Smooth muscle cell (in vitro differentiated cells): Measurements from ENCODE around the gene CARS2. TPM values are rescaled to one million over a fixed set of nuclear protein-coding genes. Genes with fewer than 3 reads are reported as not detected.

Source experiments
- DNase-seq: peaks from one replicate; lab custom pipeline; 2025; ENCODE audit not compliant: unreplicated experiment; lab: John Stamatoyannopoulos, UW
- H2AFZ ChIP-seq: fragments of 200-600 bp; sonication (generic); 2 replicates; pipeline ENCODE4 v1.6.0; 2016; ENCODE audit warnings: antibody characterized with exemption, low read depth, mild to moderate bottlenecking
- H3F3A ChIP-seq: fragments of 200-600 bp; sonication (generic); 2 replicates; pipeline ENCODE4 v1.6.0; 2017; ENCODE audit warnings: antibody characterized with exemption, low read depth
- H3K27ac ChIP-seq: fragments of 200-600 bp; sonication (generic); 2 replicates; pipeline ENCODE4 v1.5.1; 2016; ENCODE audit warnings: low read depth, mild to moderate bottlenecking
- H3K27me3 ChIP-seq: fragments of 200-600 bp; sonication (generic); 2 replicates; pipeline ENCODE4 v1.6.1; 2016; ENCODE audit warnings: low read depth, mild to moderate bottlenecking
- H3K36me3 ChIP-seq: fragments of 200-600 bp; sonication (generic); 2 replicates; pipeline ENCODE4 v1.5.1; 2016; ENCODE audit warnings: low read depth
- H3K4me1 ChIP-seq: fragments of 200-600 bp; sonication (generic); 2 replicates; pipeline ENCODE4 v1.5.1; 2016; ENCODE audit warnings: low read depth
- H3K4me2 ChIP-seq: fragments of 200-600 bp; sonication (generic); 2 replicates; pipeline ENCODE4 v1.6.0; 2016; ENCODE audit warnings: mild to moderate bottlenecking
- H3K4me3 ChIP-seq: fragments of 200-600 bp; sonication (generic); 2 replicates; pipeline ENCODE4 v1.5.1; 2016; ENCODE audit warnings: mild to moderate bottlenecking
- H3K79me2 ChIP-seq: fragments of 200-600 bp; sonication (generic); 2 replicates; pipeline ENCODE4 v1.6.0; 2016; ENCODE audit warnings: low read depth, mild to moderate bottlenecking
- H3K9ac ChIP-seq: fragments of 200-600 bp; sonication (generic); 2 replicates; pipeline ENCODE4 v1.6.0; 2016; ENCODE audit warnings: low read depth
- H3K9me3 ChIP-seq: fragments of 200-600 bp; sonication (generic); replicated peaks from 2 replicates; pipeline ENCODE4 v1.5.1; 2016; ENCODE audit warnings: low read depth
- H4K20me1 ChIP-seq: fragments of 200-600 bp; sonication (generic); 2 replicates; pipeline ENCODE4 v1.6.0; 2016; ENCODE audit warnings: low read depth
- CTCF ChIP-seq: fragments of 200-600 bp; sonication (generic); IDR thresholded peaks from 2 replicates; pipeline ENCODE4 v1.5.1; 2017; ENCODE audit warnings: borderline replicate concordance, mild to moderate bottlenecking, antibody characterized with exemption; ENCODE audit not compliant: insufficient read depth, poor library complexity, severe bottlenecking
- WGBS: methylation state at CpG from one replicate; pipeline ENCODE4 v1.1.7; 2016; ENCODE audit warnings: low lambda C conversion rate; 5-methylcytosine and 5-hydroxymethylcytosine counted together
- polyA plus RNA-seq: library from polyadenylated mRNA; unstranded; fragments of >200 nt; fragmentation: Nextera tagmentation; extraction: Ambion mirVana; gene quantifications from 2 replicates; pipeline ENCODE4 v1.2.1, GENCODE V29; 2016
- total RNA-seq: library from RNA; depleted of rRNA; stranded (reverse); fragments of >200 nt; gene quantifications from 2 replicates; pipeline ENCODE4 v1.2.3, GENCODE V29; 2014

Gene CARS2
- total and polyA plus RNA-seq, 2 experiments from 2014 or later = 37.5 to 71.7 TPM

- Histone ChIP-seq H3F3A (no peaks in the 10 kb centered on the region), H3K4me3 (peak overlapping the region; percentile 88), H3K4me1 (peaks cover 11% of the 10 kb centered on the region), H4K20me1 (peaks cover 63% of the 10 kb centered on the region), H3K36me3 (no peaks in the 10 kb centered on the region), H3K27ac (peak overlapping the region; percentile 69), H2AFZ (no peak overlapping the region), H3K9ac (peak overlapping the region; percentile 81), H3K4me2 (peak overlapping the region; percentile 99), H3K27me3 (no peaks in the 10 kb centered on the region), H3K9me3 (no peaks in the 10 kb centered on the region), H3K79me2 (peaks cover 69% of the 10 kb centered on the region)
- no peak for TF ChIP-seq CTCF
- DNase-seq = no peak
- 54% methylated on average over 8 of the region's 8 CpGs for WGBS
Observed at GRCh38 chr13:110617321-110618072, 88.4 kb downstream of the CARS2 start.

- H3K36me3 ChIP-seq = no peaks in the 10 kb centered on the region
- no peaks in the 10 kb centered on the region for H3K9me3 ChIP-seq
- no peaks in the 10 kb centered on the region for H3K27me3 ChIP-seq
- H3K4me3 ChIP-seq = peak overlapping the region; percentile 88
- peak overlapping the region; percentile 69 for H3K27ac ChIP-seq
- no peaks in the 10 kb centered on the region for H3F3A ChIP-seq
- WGBS = 8% methylated on average over 36 of the region's 37 CpGs
- H4K20me1 ChIP-seq = peaks cover 52% of the 10 kb centered on the region
- H3K4me2 ChIP-seq = peak overlapping the region; percentile 99
- TF ChIP-seq CTCF = no peak
- H3K9ac ChIP-seq = peak overlapping the region; percentile 81
- H3K4me1 ChIP-seq = peaks cover 11% of the 10 kb centered on the region
- H2AFZ ChIP-seq = peak overlapping the region; percentile 63
- DNase-seq = no peak
- H3K79me2 ChIP-seq = peaks cover 58% of the 10 kb centered on the region
Observed at GRCh38 chr13:110616103-110617101, 89.5 kb downstream of the CARS2 start.

- peak; percentile 33 for DNase-seq
- no peaks in the 10 kb centered on the region for H3K36me3 ChIP-seq
Observed at GRCh38 chr13:110615322-110616102, 90.4 kb downstream of the CARS2 start, which contains the start of gene NAXD. Gene NAXD (plus strand): TSS chr13:110615545. CDS start chr13:110615602, 57 bp downstream.

More at GRCh38 chr13:110615322-110616102, 90.4 kb downstream of the CARS2 start, which contains the start of gene NAXD:
- Histone ChIP-seq H2AFZ (peak within 1 kb of the TSS; percentile 63), H3K9me3 (no peaks in the 10 kb centered on the region), H3K27me3 (no peaks in the 10 kb centered on the region), H3K4me2 (peak within 1 kb of the TSS; percentile 99), H3K9ac (peak within 1 kb of the TSS; percentile 81), H3F3A (no peaks in the 10 kb centered on the region), H3K27ac (peak within 1 kb of the TSS; percentile 69), H3K79me2 (peaks cover 49% of the 10 kb centered on the region), H4K20me1 (peaks cover 43% of the 10 kb centered on the region), H3K4me1 (peaks cover 11% of the 10 kb centered on the region), H3K4me3 (peak within 1 kb of the TSS; percentile 88)
- 3% methylated on average over 69 of the region's 95 CpGs for WGBS
- TF ChIP-seq CTCF = no peak
